Liver (tissue), 3 donors: ENCODE data around the gene TCERG1L.

Experiments used
- CTCF ChIP-seq: fragments of 150-350 bp; IDR thresholded peaks from 2 replicates; pipeline ENCODE4 v1.5.1; 2017; ENCODE audit warnings: improper control_type of control experiment, low read depth, low read length; ENCODE audit not compliant: missing input control
- GABPA ChIP-seq, 2 donors: IDR thresholded peaks in 1 of 2; conservative IDR thresholded peaks in 1 of 2; 2 replicates each; pipeline ENCODE4 v1.6.1; 2016; ENCODE audit warnings: antibody characterized with exemption in 2 of 2, mild to moderate bottlenecking in 1 of 2, moderate library complexity in 1 of 2
- RAD21 ChIP-seq, 2 donors: IDR thresholded peaks; 2 replicates each; pipeline ENCODE4 v1.6.1; 2016; ENCODE audit warnings: antibody characterized with exemption in 2 of 2, mild to moderate bottlenecking in 2 of 2
- REST ChIP-seq: IDR thresholded peaks from 2 replicates; pipeline ENCODE4 v1.6.1; 2016; ENCODE audit warnings: antibody characterized with exemption, mild to moderate bottlenecking
- RXRA ChIP-seq, 2 donors: IDR thresholded peaks; 2 replicates each; pipeline ENCODE4 v1.6.1; 2017 to 2018; ENCODE audit warnings: antibody characterized with exemption in 2 of 2, mild to moderate bottlenecking in 1 of 2
- TAF1 ChIP-seq: conservative IDR thresholded peaks from 2 replicates; pipeline ENCODE4 v1.6.1; 2016; ENCODE audit warnings: antibody characterized with exemption, mild to moderate bottlenecking
- ZBTB33 ChIP-seq: IDR thresholded peaks from 2 replicates; pipeline ENCODE4 v1.6.1; 2016; ENCODE audit warnings: antibody characterized with exemption
- TF ChIP-seq, protein P1 (sequence below): IDR thresholded peaks from 2 replicates; pipeline ENCODE4 v1.6.1; 2016; ENCODE audit warnings: antibody characterized with exemption
- donor health status: healthy.
- donor health status: healthy.

DNA sequence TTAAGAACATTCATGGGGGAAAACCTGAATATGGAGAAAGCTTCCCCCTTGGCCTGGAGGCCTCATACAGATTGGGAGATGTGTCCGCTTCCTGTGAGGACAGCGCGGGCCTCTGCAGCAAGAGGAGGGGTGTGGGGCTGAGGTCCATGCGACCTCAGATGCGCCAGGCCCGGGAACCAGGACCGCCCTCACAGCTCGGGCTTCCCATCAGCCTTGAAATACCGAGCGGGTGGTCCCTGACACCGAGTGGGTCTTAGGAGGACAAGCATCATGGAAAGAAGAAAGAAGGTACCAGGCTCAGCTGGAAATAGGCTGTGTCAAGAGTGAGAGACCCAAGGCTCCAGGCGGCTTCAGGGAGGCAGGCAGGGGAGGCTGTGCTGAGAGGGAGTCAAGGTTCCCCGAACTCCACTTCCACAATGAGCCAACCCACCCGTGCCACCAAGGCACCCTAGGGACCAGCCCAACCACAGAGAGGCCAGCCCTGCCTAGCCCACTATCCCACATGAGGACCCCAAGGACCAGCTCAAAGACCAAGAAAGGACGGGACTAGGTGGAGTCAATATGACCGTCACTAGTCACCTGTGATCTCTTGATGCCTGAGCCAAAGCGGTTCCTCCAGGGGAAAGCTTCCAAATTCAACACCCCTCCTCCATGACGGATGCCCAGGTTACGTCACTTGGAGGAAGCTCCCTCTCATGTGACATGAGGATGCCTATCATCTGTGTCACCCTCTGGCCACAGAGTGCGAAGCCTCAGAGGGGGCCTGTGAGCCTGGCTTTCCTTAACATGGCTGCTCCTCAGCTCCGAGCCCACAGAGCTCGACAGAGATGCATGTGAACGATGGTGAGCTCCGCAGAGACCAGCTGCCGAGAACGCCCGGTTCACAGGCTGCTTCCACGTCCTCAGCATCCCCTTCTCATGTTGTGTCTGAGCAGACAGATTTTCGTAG lies 103.7 kb downstream of the TCERG1L start:
- no peak for TF ChIP-seq CTCF
- no peak for TF ChIP-seq REST
- TF ChIP-seq GABPA (IDR thresholded peaks at IDR 0.05 in 1 of 2, conservative IDR thresholded peaks at IDR 0.05 in 1 of 2), result no peak
- no peak for TF ChIP-seq RAD21 (IDR thresholded peaks at IDR 0.05)
- TF ChIP-seq TAF1, result no peak
- TF ChIP-seq, protein P1, sequence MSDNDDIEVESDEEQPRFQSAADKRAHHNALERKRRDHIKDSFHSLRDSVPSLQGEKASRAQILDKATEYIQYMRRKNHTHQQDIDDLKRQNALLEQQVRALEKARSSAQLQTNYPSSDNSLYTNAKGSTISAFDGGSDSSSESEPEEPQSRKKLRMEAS, result no peak
- TF ChIP-seq ZBTB33, result no peak
- no peak for TF ChIP-seq RXRA (IDR thresholded peaks at IDR 0.05)
